ENCODE measurements around the gene PRKAG2.
"Not testable (repeated sequence)": the region's sequence is repeated elsewhere in the genome, so short reads cannot be mapped to it uniquely, and the experiment has no call there.

DNA sequence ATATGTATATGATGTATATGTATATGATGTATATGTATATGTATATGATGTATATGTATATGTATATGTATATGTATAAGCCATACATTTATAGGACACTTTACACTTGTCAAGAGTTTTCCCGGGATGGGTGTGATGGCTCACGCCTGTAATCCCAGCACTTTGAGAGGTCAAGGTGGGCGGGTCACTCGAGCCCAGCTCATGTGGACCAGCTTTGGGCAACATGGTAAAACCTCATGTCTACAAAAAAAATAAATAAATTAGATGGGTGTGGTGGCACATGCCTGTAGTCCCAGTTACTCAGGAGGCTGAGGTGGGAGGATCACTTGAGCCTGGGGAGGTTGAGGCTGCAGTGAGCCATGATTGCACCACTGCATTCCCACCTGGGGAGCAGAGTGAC, 2.4 kb downstream of the PRKAG2 start:
- TF ChIP-seq, protein P1, sequence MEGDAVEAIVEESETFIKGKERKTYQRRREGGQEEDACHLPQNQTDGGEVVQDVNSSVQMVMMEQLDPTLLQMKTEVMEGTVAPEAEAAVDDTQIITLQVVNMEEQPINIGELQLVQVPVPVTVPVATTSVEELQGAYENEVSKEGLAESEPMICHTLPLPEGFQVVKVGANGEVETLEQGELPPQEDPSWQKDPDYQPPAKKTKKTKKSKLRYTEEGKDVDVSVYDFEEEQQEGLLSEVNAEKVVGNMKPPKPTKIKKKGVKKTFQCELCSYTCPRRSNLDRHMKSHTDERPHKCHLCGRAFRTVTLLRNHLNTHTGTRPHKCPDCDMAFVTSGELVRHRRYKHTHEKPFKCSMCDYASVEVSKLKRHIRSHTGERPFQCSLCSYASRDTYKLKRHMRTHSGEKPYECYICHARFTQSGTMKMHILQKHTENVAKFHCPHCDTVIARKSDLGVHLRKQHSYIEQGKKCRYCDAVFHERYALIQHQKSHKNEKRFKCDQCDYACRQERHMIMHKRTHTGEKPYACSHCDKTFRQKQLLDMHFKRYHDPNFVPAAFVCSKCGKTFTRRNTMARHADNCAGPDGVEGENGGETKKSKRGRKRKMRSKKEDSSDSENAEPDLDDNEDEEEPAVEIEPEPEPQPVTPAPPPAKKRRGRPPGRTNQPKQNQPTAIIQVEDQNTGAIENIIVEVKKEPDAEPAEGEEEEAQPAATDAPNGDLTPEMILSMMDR (conservative IDR thresholded peaks at IDR 0.05; ENCODE audit: low read depth, low read length): not testable (repeated sequence)
- not testable (repeated sequence) for TF ChIP-seq EZH2phosphoT487 (IDR thresholded peaks at IDR 0.05; ENCODE audit: borderline replicate concordance, low read length)

Data from PC-3 (cell line).